ENCODE measurements around the gene TFPI. TPM values are rescaled to one million over a fixed set of nuclear protein-coding genes. Genes with fewer than 3 reads are reported as not detected.

Gene TFPI
- total RNA-seq, 1 experiment from 2014 or later, result 29.1 TPM

- TF ChIP-seq, protein P1, sequence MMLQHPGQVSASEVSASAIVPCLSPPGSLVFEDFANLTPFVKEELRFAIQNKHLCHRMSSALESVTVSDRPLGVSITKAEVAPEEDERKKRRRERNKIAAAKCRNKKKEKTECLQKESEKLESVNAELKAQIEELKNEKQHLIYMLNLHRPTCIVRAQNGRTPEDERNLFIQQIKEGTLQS (IDR thresholded peaks at IDR 0.05), result no peak
- TF ChIP-seq REST (IDR thresholded peaks at IDR 0.05; ENCODE audit: low read depth) (no peak), CBX3 (IDR thresholded peaks at IDR 0.05; ENCODE audit: low read depth) (no peak), SIN3A (IDR thresholded peaks at IDR 0.05; ENCODE audit: low read depth) (no peak), FOSL1 (IDR thresholded peaks at IDR 0.05; ENCODE audit: low read depth) (no peak), EZH2phosphoT487 (IDR thresholded peaks at IDR 0.05; ENCODE audit: borderline replicate concordance) (no peak), ZNF274 (IDR thresholded peaks at IDR 0.05; ENCODE audit: low read depth, low read length) (no peak), ZFX (IDR thresholded peaks at IDR 0.05) (no peak), POLR2A (IDR thresholded peaks at IDR 0.05; ENCODE audit: borderline replicate concordance, extremely low read depth, insufficient read depth, insufficient read length) (no peak)
- TF ChIP-seq, protein P2, sequence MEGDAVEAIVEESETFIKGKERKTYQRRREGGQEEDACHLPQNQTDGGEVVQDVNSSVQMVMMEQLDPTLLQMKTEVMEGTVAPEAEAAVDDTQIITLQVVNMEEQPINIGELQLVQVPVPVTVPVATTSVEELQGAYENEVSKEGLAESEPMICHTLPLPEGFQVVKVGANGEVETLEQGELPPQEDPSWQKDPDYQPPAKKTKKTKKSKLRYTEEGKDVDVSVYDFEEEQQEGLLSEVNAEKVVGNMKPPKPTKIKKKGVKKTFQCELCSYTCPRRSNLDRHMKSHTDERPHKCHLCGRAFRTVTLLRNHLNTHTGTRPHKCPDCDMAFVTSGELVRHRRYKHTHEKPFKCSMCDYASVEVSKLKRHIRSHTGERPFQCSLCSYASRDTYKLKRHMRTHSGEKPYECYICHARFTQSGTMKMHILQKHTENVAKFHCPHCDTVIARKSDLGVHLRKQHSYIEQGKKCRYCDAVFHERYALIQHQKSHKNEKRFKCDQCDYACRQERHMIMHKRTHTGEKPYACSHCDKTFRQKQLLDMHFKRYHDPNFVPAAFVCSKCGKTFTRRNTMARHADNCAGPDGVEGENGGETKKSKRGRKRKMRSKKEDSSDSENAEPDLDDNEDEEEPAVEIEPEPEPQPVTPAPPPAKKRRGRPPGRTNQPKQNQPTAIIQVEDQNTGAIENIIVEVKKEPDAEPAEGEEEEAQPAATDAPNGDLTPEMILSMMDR (IDR thresholded peaks at IDR 0.05 in 2 of 3, conservative IDR thresholded peaks at IDR 0.05 in 1 of 3; ENCODE audit: borderline replicate concordance in 1 of 3, insufficient read depth in 1 of 3, low read depth in 2 of 3, low read length in 2 of 3), result no peak
- POLR2A ChIA-PET, result no interaction called here
- Histone ChIP-seq H3K36me3 (ENCODE audit: control insufficient read depth in 1 of 2, insufficient read depth in 2 of 2, low read length in 2 of 2) (no peaks in the 10 kb centered on the region), H3K27me3 (ENCODE audit: insufficient read depth, low read length) (no peaks in the 10 kb centered on the region), H3K9ac (ENCODE audit: low read length) (no peak overlapping the region), H3K9me2 (ENCODE audit: insufficient read depth) (no peaks in the 10 kb centered on the region), H3K4me2 (ENCODE audit: low read length) (no peak overlapping the region), H4K20me1 (ENCODE audit: insufficient read depth) (no peaks in the 10 kb centered on the region), H3K4me3 (replicated peaks in 1 of 2; ENCODE audit: low read depth in 1 of 2, low read length in 2 of 2) (no peak overlapping the region), H3K79me2 (ENCODE audit: insufficient read depth, low read length) (no peaks in the 10 kb centered on the region), H3K27ac (ENCODE audit: low read depth, low read length) (no peak overlapping the region), H3K9me3 (ENCODE audit: control insufficient read depth in 1 of 2, insufficient read depth in 1 of 2, low read depth in 1 of 2, low read length in 2 of 2) (no peaks in the 10 kb centered on the region), H3K4me1 (ENCODE audit: control insufficient read depth in 1 of 2, insufficient read depth in 2 of 2, low read length in 2 of 2) (no peaks in the 10 kb centered on the region), H2AFZ (ENCODE audit: low read depth, low read length, poor library complexity, severe bottlenecking) (no peak overlapping the region)
- CTCF ChIA-PET, result no interaction called here
- no peak for ATAC-seq
- RAD21 ChIA-PET (ENCODE audit: low non-redundant PET in 1 of 2, low total read pairs in 2 of 2, uncharacterized antibody in 2 of 2, unreplicated experiment in 2 of 2), result no interaction called here
- no TSS peak for BruUV-seq (replicated peaks)
- intact Hi-C loops (cut with micrococcal nuclease), result no loop called here
- no peak for DNase-seq (ENCODE audit: low read depth, low spot score)
Observed at GRCh38 chr2:187485523-187485922, 68.7 kb downstream of the TFPI start.

Data from HCT116 (cell line).